Mesendoderm (in vitro differentiated cells): ENCODE measurements around the gene PIGL.
A peak's percentile ranks its signal among the peaks of the same experiment; 100 is the strongest.
"Not testable (repeated sequence)": the region's sequence is repeated elsewhere in the genome, so short reads cannot be mapped to it uniquely, and the experiment has no call there.

ENCODE experiments used
- DNase-seq: peaks from one replicate; pipeline ENCODE4 v3.0.0; 2013
- H2AK5ac ChIP-seq: 2 replicates; pipeline ENCODE4 v1.6.1; 2013; ENCODE audit warnings: low read length, inconsistent platforms
- H2BK120ac ChIP-seq: 2 replicates; pipeline ENCODE4 v1.6.1; 2013; ENCODE audit warnings: low read depth, mild to moderate bottlenecking, low read length, moderate library complexity, mixed read lengths
- H2BK15ac ChIP-seq: replicated peaks from 2 replicates; pipeline ENCODE4 v1.6.1; 2013; ENCODE audit warnings: low read depth, mild to moderate bottlenecking, moderate library complexity
- H2BK5ac ChIP-seq: 2 replicates; pipeline ENCODE4 v1.6.1; 2013; ENCODE audit warnings: low read length, inconsistent platforms
- H3K18ac ChIP-seq: 2 replicates; pipeline ENCODE4 v1.6.1; 2013; ENCODE audit warnings: mild to moderate bottlenecking, low read length, mixed read lengths
- H3K23ac ChIP-seq: one replicate; pipeline ENCODE4 v1.6.1; 2013; ENCODE audit warnings: low read length
- H3K27ac ChIP-seq: 2 replicates; pipeline ENCODE4 v1.5.1; 2013; ENCODE audit warnings: low read depth, mild to moderate bottlenecking, inconsistent platforms, low read length, moderate library complexity
- H3K27me3 ChIP-seq: 2 replicates; pipeline ENCODE4 v1.6.1; 2013; ENCODE audit warnings: low read length, control low read depth, mild to moderate bottlenecking, inconsistent platforms; ENCODE audit not compliant: insufficient read depth, poor library complexity
- H3K36me3 ChIP-seq: 2 replicates; pipeline ENCODE4 v1.6.1; 2013; ENCODE audit warnings: low read length, inconsistent platforms; ENCODE audit not compliant: control insufficient read depth, insufficient read depth
- H3K4ac ChIP-seq: one replicate; pipeline ENCODE4 v1.6.1; 2013; ENCODE audit warnings: low read depth, mild to moderate bottlenecking, low read length, moderate library complexity
- H3K4me1 ChIP-seq: 2 replicates; pipeline ENCODE4 v1.6.1; 2013; ENCODE audit warnings: low read depth, low read length, inconsistent platforms; ENCODE audit not compliant: control insufficient read depth
- H3K4me2 ChIP-seq: 2 replicates; pipeline ENCODE4 v1.6.1; 2013; ENCODE audit warnings: low read length
- H3K4me3 ChIP-seq: 2 replicates; pipeline ENCODE4 v1.5.1; 2013; ENCODE audit warnings: mild to moderate bottlenecking, low read length
- H3K56ac ChIP-seq: one replicate; pipeline ENCODE4 v1.6.1; 2013; ENCODE audit warnings: low read length
- H3K79me1 ChIP-seq: 2 replicates; pipeline ENCODE4 v1.6.1; 2013; ENCODE audit warnings: low read length, inconsistent platforms
- H3K79me2 ChIP-seq: 2 replicates; pipeline ENCODE4 v1.6.1; 2013; ENCODE audit warnings: mild to moderate bottlenecking, low read length; ENCODE audit not compliant: control insufficient read depth, insufficient read depth
- H3K9ac ChIP-seq: 2 replicates; pipeline ENCODE4 v1.6.1; 2013; ENCODE audit warnings: low read length, inconsistent platforms
- H4K5ac ChIP-seq: one replicate; pipeline ENCODE4 v1.6.1; 2013; ENCODE audit warnings: low read length
- H4K8ac ChIP-seq: one replicate; pipeline ENCODE4 v1.6.1; 2013; ENCODE audit warnings: low read depth, mild to moderate bottlenecking, control low read depth, low read length, moderate library complexity
- WGBS: extraction: QIAGEN DNeasy Blood & Tissue Kit; methylation state at CpG from one replicate; pipeline ENCODE4 v1.1.7; 2013; ENCODE audit warnings: low lambda C conversion rate, missing lambda C conversion rate; ENCODE audit not compliant: insufficient coverage; ENCODE audit errors: extremely low coverage; 5-methylcytosine and 5-hydroxymethylcytosine counted together

PIGL gene

GRCh38 chr17:16199093-16199492 is 17.9 kb upstream of the PIGL start:
- Histone ChIP-seq H2BK120ac (no peak overlapping the region), H3K4me1 (no peaks in the 10 kb centered on the region), H4K8ac (no peak overlapping the region), H3K23ac (no peak overlapping the region), H3K9ac (no peak overlapping the region), H2BK15ac (no peak overlapping the region), H3K4me3 (no peak overlapping the region), H3K27me3 (no peaks in the 10 kb centered on the region), H2BK5ac (no peak overlapping the region), H3K56ac (no peak overlapping the region), H4K5ac (no peak overlapping the region), H3K36me3 (no peaks in the 10 kb centered on the region), H3K79me1 (peaks cover 2% of the 10 kb centered on the region), H2AK5ac (no peak overlapping the region), H3K18ac (no peak overlapping the region), H3K4ac (no peak overlapping the region), H3K79me2 (peaks cover 33% of the 10 kb centered on the region), H3K27ac (no peak overlapping the region), H3K4me2 (no peak overlapping the region)
- DNase-seq: peak; percentile 30
- no CpG with 5 or more reads among the region's 6 CpGs for WGBS

DNA sequence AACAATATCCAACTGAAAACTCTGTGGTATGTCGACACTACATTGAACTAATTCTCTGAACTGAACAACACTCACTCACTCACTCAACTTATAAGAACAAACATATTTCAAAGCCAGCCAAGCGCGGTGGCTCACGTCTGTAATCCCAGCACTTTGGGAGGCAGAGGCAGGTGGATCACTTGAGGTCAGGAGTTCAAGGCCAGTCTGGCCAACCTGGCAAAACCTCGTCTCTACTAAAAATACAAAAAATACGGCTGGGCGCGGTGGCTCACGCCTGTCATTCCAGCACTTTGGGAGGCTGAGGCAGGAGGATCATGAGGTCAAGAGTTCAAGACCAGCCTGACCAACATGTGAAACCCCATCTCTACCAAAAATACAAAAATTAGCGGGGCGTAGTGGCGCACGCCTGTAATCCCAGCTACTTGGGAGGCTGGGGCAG is 15.3 kb upstream of the PIGL start:
- H3K79me1 ChIP-seq, H3K56ac ChIP-seq, H3K9ac ChIP-seq, H2BK5ac ChIP-seq, H2AK5ac ChIP-seq, H3K23ac ChIP-seq, H3K27me3 ChIP-seq, H4K8ac ChIP-seq, H3K4ac ChIP-seq, H3K36me3 ChIP-seq, H3K4me1 ChIP-seq, H3K27ac ChIP-seq, H2BK15ac ChIP-seq, H2BK120ac ChIP-seq, DNase-seq, H3K18ac ChIP-seq, H4K5ac ChIP-seq, H3K4me2 ChIP-seq, H3K4me3 ChIP-seq: not testable (repeated sequence)
- no CpG with 5 or more reads among the region's 13 CpGs for WGBS
- H3K79me2 ChIP-seq: peaks cover 38% of the 10 kb centered on the region

DNA sequence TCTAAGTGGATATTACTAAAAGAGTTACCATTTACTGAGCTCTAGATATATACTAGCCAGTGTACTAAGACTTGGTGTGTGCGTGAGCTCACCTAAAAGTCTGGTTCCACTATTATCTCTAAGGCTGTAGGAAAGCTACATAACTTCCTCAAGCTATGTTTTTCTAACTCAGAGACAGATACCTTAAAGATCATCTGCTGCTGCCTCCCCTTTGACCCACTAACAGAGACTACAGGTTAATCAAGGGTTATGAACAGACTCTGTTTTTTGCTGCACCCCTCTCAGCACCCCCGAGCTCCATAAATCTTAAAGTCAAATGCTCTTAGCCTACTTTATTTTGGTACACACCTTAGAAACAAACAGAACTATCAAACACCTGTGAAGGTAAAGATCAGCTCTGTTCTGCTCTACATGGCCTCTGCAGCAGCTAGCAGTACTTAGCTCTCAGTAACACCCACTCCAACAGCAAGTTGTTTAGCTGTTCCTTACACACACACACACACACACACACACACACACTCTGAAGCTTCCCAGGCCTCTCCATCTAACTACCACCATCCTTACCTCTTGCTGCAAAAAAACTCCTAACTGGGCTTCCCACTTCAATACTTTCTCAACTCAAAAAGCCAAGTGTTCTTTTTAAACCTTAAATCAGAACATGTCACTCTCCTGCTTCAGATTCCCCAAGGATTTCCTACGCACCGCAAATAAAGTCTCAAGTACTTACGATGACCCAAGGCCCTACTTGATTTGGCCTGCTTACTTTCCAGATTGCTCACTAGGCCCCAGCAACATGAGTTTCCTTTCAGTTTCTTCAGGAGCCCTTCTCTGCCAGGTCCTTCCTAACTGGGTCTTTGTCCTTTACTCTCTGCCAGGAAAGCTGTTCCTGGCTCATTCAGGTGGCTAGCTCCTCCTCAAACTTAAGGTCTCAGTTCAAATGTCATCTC is 14.2 kb upstream of the PIGL start:
- H3K4ac ChIP-seq, H3K4me3 ChIP-seq, H3K36me3 ChIP-seq, H4K8ac ChIP-seq, H2BK5ac ChIP-seq, H2BK15ac ChIP-seq, H3K4me1 ChIP-seq, H3K56ac ChIP-seq, H3K27me3 ChIP-seq, H3K18ac ChIP-seq, H4K5ac ChIP-seq, H3K23ac ChIP-seq, H3K79me1 ChIP-seq, H3K27ac ChIP-seq, H2AK5ac ChIP-seq, H2BK120ac ChIP-seq, H3K9ac ChIP-seq, H3K4me2 ChIP-seq: not testable (repeated sequence)
- WGBS: no CpG with 5 or more reads among the region's 5 CpGs
- DNase-seq: peak; percentile 8
- H3K79me2 ChIP-seq: peaks cover 33% of the 10 kb centered on the region

GRCh38 chr17:16204763-16205162 is 12.2 kb upstream of the PIGL start:
- WGBS: no CpG with 5 or more reads among the region's 6 CpGs
- not testable (repeated sequence) for H4K8ac ChIP-seq, DNase-seq, H3K4me3 ChIP-seq, H4K5ac ChIP-seq, H3K27ac ChIP-seq, H2AK5ac ChIP-seq, H3K56ac ChIP-seq, H2BK120ac ChIP-seq, H3K4me1 ChIP-seq, H2BK15ac ChIP-seq, H3K4ac ChIP-seq, H3K4me2 ChIP-seq, H3K79me1 ChIP-seq, H3K23ac ChIP-seq, H3K36me3 ChIP-seq, H3K9ac ChIP-seq, H3K27me3 ChIP-seq, H3K18ac ChIP-seq, H2BK5ac ChIP-seq
- peaks cover 37% of the 10 kb centered on the region for H3K79me2 ChIP-seq

DNA sequence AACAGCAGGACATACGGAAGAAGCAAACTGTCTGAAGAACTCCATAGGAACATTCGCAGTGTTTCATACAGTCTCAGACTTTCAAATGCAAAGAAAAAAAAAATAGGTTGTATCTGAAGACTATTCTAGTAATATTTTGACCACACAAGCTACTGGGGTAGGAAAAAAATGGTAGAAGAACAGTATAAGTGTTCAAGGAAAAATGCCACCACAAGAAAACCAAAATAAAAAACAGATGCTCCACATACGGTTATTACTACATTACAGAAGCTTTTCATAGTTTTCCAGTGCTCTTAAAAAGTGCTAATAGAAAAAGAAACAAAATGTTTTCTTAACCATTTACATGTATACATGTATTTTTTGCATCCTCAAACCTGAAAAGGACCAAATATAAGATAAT is 5.4 kb upstream of the PIGL start:
- DNase-seq: no peak
- no peak overlapping the region for H3K23ac ChIP-seq
- H3K4me1 ChIP-seq: peaks cover 2% of the 10 kb centered on the region
- no peak overlapping the region for H2BK120ac ChIP-seq
- H2BK5ac ChIP-seq: no peak overlapping the region
- no peaks in the 10 kb centered on the region for H3K36me3 ChIP-seq
- H3K56ac ChIP-seq: no peak overlapping the region
- no peak overlapping the region for H3K4me3 ChIP-seq
- H4K8ac ChIP-seq: no peak overlapping the region
- H3K79me1 ChIP-seq: no peaks in the 10 kb centered on the region
- H3K9ac ChIP-seq: no peak overlapping the region
- H4K5ac ChIP-seq: no peak overlapping the region
- no peak overlapping the region for H3K4me2 ChIP-seq
- H3K4ac ChIP-seq: no peak overlapping the region
- no peak overlapping the region for H3K27ac ChIP-seq
- H3K18ac ChIP-seq: no peak overlapping the region
- no peaks in the 10 kb centered on the region for H3K27me3 ChIP-seq
- H2BK15ac ChIP-seq: no peak overlapping the region
- WGBS: no CpG with 5 or more reads among the region's 3 CpGs
- H3K79me2 ChIP-seq: peaks cover 45% of the 10 kb centered on the region
- no peak overlapping the region for H2AK5ac ChIP-seq
